Adipose tissue (tissue), 3 donors: ENCODE data around the gene MYH3. TPM values are rescaled to one million over a fixed set of nuclear protein-coding genes. Genes with fewer than 3 reads are reported as not detected.
"Not testable (repeated sequence)": the region's sequence is repeated elsewhere in the genome, so short reads cannot be mapped to it uniquely, and the experiment has no call there.

Experiments used
- H3K27ac ChIP-seq: one replicate; pipeline ENCODE4 v1.5.1; 2013; ENCODE audit warnings: low read depth, low read length
- WGBS, 3 donors: extraction: QIAGEN DNeasy Blood & Tissue Kit; methylation state at CpG; one replicate each; pipeline ENCODE4 v1.1.7; 2013; 5-methylcytosine and 5-hydroxymethylcytosine counted together
- polyA plus RNA-seq, 3 donors: library from polyadenylated mRNA; stranded (reverse); fragments of 200-250 nt; gene quantifications; one replicate each; pipeline ENCODE4 v1.2.3, GENCODE V29; 2013
- donor health status: healthy with polysubstance abuse.
- donor health status: Bipolar disorder and iron deficiency.
- donor health status: healthy.

The MYH3 gene
- 1 to 10 TPM; 1.1 to 3.0 (median 2.6) TPM for polyA plus RNA-seq

- 82 to 88% (median 84%) methylated on average over 15 of the region's 15 CpGs for WGBS, 3 donors
- H3K27ac ChIP-seq = no peak within 1 kb of the TSS
These were observed at the start of gene MYH3 for GRCh38 chr17:10657148-10657547. Gene MYH3 (minus strand): TSS chr17:10657309. CDS start chr17:10655064, 2,245 bp downstream.

- H3K27ac ChIP-seq = no peak overlapping the region
- 84 to 90% (median 89%) methylated on average over 5 of the region's 5 CpGs for WGBS, 3 donors
These were observed 48.6 kb upstream of the MYH3 start for GRCh38 chr17:10705727-10706126.

GRCh38 chr17:10702574-10702973, 45.5 kb upstream of the MYH3 start:
- H3K27ac ChIP-seq = no peak overlapping the region
- 32 to 63% (median 37%) methylated on average over 2 of the region's 2 CpGs for WGBS, 3 donors

GRCh38 chr17:10699856-10700255, 42.7 kb upstream of the MYH3 start:
- H3K27ac ChIP-seq = no peak overlapping the region
- WGBS, 3 donors = 55 to 90% (median 67%) methylated on average over 1 of the region's 1 CpG

- H3K27ac ChIP-seq = peak overlapping the region; percentile 57
- WGBS, 3 donors = 6 to 11% (median 11%) methylated on average over 18 of the region's 18 CpGs
These were observed 41.1 kb upstream of the MYH3 start for GRCh38 chr17:10698096-10698818.

- 0 to 1% (median 1%) methylated on average over 79 to 84 of the region's 84 CpGs for WGBS, 3 donors
- H3K27ac ChIP-seq = peak within 1 kb of the TSS; percentile 57
These were observed 40.3 kb upstream of the MYH3 start, which contains the start of the genes ADPRM and SCO1 for GRCh38 chr17:10697092-10698081. Gene ADPRM (plus strand): TSS chr17:10697594. CDS start chr17:10704927, 7,333 bp downstream. Gene SCO1 (minus strand): TSS chr17:10697533. CDS start chr17:10697507, 26 bp downstream.

GRCh38 chr17:10695875-10696407, 38.8 kb upstream of the MYH3 start:
- H3K27ac ChIP-seq = not testable (repeated sequence)
- WGBS, 3 donors = 83 to 92% (median 85%) methylated on average over 17 of the region's 17 CpGs

GRCh38 chr17:10687499-10687898, 30.4 kb upstream of the MYH3 start:
- WGBS, 3 donors = 83 to 87% (median 87%) methylated on average over 2 of the region's 2 CpGs
- no peak overlapping the region for H3K27ac ChIP-seq

GRCh38 chr17:10683853-10684252, 26.7 kb upstream of the MYH3 start:
- H3K27ac ChIP-seq = no peak overlapping the region
- 51 to 78% (median 56%) methylated on average over 2 of the region's 2 CpGs for WGBS, 3 donors

- H3K27ac ChIP-seq = no peak overlapping the region
- WGBS, 3 donors = 74 to 89% (median 80%) methylated on average over 7 of the region's 7 CpGs
These were observed 24.8 kb upstream of the MYH3 start for GRCh38 chr17:10681866-10682446.

GRCh38 chr17:10674704-10675103, 17.6 kb upstream of the MYH3 start:
- 90 to 97% (median 91%) methylated on average over 4 of the region's 4 CpGs for WGBS, 3 donors
- no peak overlapping the region for H3K27ac ChIP-seq

- no peak overlapping the region for H3K27ac ChIP-seq
- 87 to 91% (median 87%) methylated on average over 12 of the region's 12 CpGs for WGBS, 3 donors
These were observed 16.2 kb upstream of the MYH3 start for GRCh38 chr17:10673312-10673711.

GRCh38 chr17:10668775-10669174, 11.7 kb upstream of the MYH3 start:
- H3K27ac ChIP-seq = no peak overlapping the region
- WGBS, 3 donors = 60 to 84% (median 77%) methylated on average over 1 of the region's 1 CpG

- WGBS, 3 donors = 66 to 89% (median 71%) methylated on average over 5 of the region's 5 CpGs
- no peak overlapping the region for H3K27ac ChIP-seq
These were observed 9.8 kb upstream of the MYH3 start for GRCh38 chr17:10666906-10667305.

- WGBS, 3 donors = 92 to 94% (median 93%) methylated on average over 9 of the region's 9 CpGs
- H3K27ac ChIP-seq = no peak overlapping the region
These were observed 7.5 kb upstream of the MYH3 start for GRCh38 chr17:10664571-10664970.

GRCh38 chr17:10663231-10663630, 6.1 kb upstream of the MYH3 start:
- WGBS, 3 donors = 84 to 92% (median 92%) methylated on average over 6 of the region's 6 CpGs
- H3K27ac ChIP-seq = no peak overlapping the region

- WGBS, 3 donors = 87 to 94% (median 87%) methylated on average over 10 of the region's 10 CpGs
- H3K27ac ChIP-seq = no peak overlapping the region
These were observed 4.3 kb upstream of the MYH3 start for GRCh38 chr17:10661437-10661836.

GRCh38 chr17:10657879-10658278, 770 bp upstream of the MYH3 start:
- 79% methylated on average over 10 of the region's 10 CpGs for WGBS, 3 donors
- no peak overlapping the region for H3K27ac ChIP-seq
